Measurements from ENCODE around the gene HFM1.

Gene HFM1

GRCh38 chr1:91244737-91245136 lies 159.9 kb downstream of the HFM1 start:
- TF ChIP-seq CTCF (IDR thresholded peaks at IDR 0.05; ENCODE audit: borderline replicate concordance, insufficient read depth, low read depth, low read length): no peak
- H3K4me3 ChIP-seq (ENCODE audit: low read depth, low read length): no peak overlapping the region

GRCh38 chr1:91243171-91243570 lies 161.5 kb downstream of the HFM1 start:
- TF ChIP-seq CTCF (IDR thresholded peaks at IDR 0.05; ENCODE audit: borderline replicate concordance, insufficient read depth, low read depth, low read length): no peak
- H3K4me3 ChIP-seq (ENCODE audit: low read depth, low read length): no peak overlapping the region

GRCh38 chr1:91234181-91234580 lies 170.5 kb downstream of the HFM1 start:
- no peak for TF ChIP-seq CTCF (IDR thresholded peaks at IDR 0.05; ENCODE audit: borderline replicate concordance, insufficient read depth, low read depth, low read length)
- no peak overlapping the region for H3K4me3 ChIP-seq (ENCODE audit: low read depth, low read length)

- H3K4me3 ChIP-seq (ENCODE audit: low read depth, low read length): no peak overlapping the region
- no peak for TF ChIP-seq CTCF (IDR thresholded peaks at IDR 0.05; ENCODE audit: borderline replicate concordance, insufficient read depth, low read depth, low read length)
These were observed 177.9 kb downstream of the HFM1 start for GRCh38 chr1:91226741-91227140.

GRCh38 chr1:91224878-91225277 lies 179.8 kb downstream of the HFM1 start:
- H3K4me3 ChIP-seq (ENCODE audit: low read depth, low read length): no peak overlapping the region
- TF ChIP-seq CTCF (IDR thresholded peaks at IDR 0.05; ENCODE audit: borderline replicate concordance, insufficient read depth, low read depth, low read length): no peak

- no peak for TF ChIP-seq CTCF (IDR thresholded peaks at IDR 0.05; ENCODE audit: borderline replicate concordance, insufficient read depth, low read depth, low read length)
- no peak overlapping the region for H3K4me3 ChIP-seq (ENCODE audit: low read depth, low read length)
These were observed 183.6 kb downstream of the HFM1 start for GRCh38 chr1:91221017-91221416.

GRCh38 chr1:91217911-91218310 lies 186.7 kb downstream of the HFM1 start:
- H3K4me3 ChIP-seq (ENCODE audit: low read depth, low read length): no peak overlapping the region
- TF ChIP-seq CTCF (IDR thresholded peaks at IDR 0.05; ENCODE audit: borderline replicate concordance, insufficient read depth, low read depth, low read length): no peak

Measured in GM12875 (cell line).